ENCODE data around the gene CYP11A1.

Gene CYP11A1

GRCh38 chr15:74343127-74343796, 24.2 kb downstream of the CYP11A1 start:
- ChIA-PET CTCF (no interaction called here), POLR2A (ENCODE audit: low non-redundant PET) (no interaction called here)
- TF ChIP-seq, protein P1, sequence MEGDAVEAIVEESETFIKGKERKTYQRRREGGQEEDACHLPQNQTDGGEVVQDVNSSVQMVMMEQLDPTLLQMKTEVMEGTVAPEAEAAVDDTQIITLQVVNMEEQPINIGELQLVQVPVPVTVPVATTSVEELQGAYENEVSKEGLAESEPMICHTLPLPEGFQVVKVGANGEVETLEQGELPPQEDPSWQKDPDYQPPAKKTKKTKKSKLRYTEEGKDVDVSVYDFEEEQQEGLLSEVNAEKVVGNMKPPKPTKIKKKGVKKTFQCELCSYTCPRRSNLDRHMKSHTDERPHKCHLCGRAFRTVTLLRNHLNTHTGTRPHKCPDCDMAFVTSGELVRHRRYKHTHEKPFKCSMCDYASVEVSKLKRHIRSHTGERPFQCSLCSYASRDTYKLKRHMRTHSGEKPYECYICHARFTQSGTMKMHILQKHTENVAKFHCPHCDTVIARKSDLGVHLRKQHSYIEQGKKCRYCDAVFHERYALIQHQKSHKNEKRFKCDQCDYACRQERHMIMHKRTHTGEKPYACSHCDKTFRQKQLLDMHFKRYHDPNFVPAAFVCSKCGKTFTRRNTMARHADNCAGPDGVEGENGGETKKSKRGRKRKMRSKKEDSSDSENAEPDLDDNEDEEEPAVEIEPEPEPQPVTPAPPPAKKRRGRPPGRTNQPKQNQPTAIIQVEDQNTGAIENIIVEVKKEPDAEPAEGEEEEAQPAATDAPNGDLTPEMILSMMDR (conservative IDR thresholded peaks at IDR 0.05; ENCODE audit: low read depth) = no peak

DNA sequence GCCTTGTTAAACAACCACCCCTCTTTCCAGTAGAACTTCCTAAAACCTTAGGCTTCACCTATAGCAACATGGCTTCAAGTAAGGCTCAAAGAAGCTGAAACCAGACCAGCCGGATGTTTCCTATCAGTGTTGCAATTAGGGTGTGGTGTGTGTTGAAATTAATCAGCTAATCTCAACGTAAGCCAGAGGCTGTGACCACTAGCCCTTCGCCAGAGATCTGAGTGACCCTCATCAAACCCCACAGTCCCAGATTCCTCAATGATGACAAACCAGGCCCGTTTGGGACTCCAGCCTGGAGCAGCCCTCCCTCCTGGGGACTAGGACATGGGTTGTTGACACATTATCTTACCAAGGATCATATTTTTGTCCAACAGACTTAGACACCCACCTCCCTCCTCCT, 27.3 kb downstream of the CYP11A1 start:
- TF ChIP-seq, protein P1 (conservative IDR thresholded peaks at IDR 0.05; ENCODE audit: low read depth) = no peak
- peak; percentile 55 for DNase-seq (ENCODE audit: low spot score)
- POLR2A ChIA-PET (ENCODE audit: low non-redundant PET) = no interaction called here
- no peak overlapping the region for H3K27ac ChIP-seq
- CTCF ChIA-PET = interaction anchor here (0.5 to 1.7 kb wide), 4 partner anchors 18 to 138 kb away, joined by 3 to 4 read pairs (median 3); no protein-coding TSS in a partner anchor

More at GRCh38 chr15:74343127-74343796, 24.2 kb downstream of the CYP11A1 start:
- DNase-seq (ENCODE audit: low spot score) = no peak
- H3K27ac ChIP-seq = no peak overlapping the region

DNA sequence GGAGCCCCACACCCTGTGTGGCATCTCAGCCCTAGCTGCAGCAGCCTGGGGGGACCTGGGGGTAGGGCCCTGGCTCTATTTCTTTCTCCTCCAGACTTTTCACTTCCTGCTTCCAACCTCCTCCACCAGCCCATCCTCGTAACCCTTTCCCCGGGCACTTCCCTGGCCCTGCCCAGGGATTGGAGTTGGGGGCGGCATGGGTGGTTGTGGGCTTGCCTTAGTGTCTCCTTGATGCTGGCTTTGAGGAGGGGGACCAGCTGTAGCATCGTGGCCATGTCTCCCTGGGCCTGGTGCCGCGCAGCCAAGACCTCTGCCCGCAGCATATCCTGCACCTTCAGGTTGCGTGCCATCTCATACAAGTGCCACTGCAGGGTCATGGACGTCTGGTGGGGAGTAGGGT, 28.1 kb downstream of the CYP11A1 start:
- H3K27ac ChIP-seq = no peak overlapping the region
- ChIA-PET CTCF (interaction anchor here (0.8 to 1.0 kb wide), 2 partner anchors 31 to 365 kb away, joined by 3 to 4 read pairs; no protein-coding TSS in a partner anchor), POLR2A (ENCODE audit: low non-redundant PET) (no interaction called here)
- TF ChIP-seq, protein P1 (conservative IDR thresholded peaks at IDR 0.05; ENCODE audit: low read depth) = no peak
- DNase-seq (ENCODE audit: low spot score) = no peak

DNA sequence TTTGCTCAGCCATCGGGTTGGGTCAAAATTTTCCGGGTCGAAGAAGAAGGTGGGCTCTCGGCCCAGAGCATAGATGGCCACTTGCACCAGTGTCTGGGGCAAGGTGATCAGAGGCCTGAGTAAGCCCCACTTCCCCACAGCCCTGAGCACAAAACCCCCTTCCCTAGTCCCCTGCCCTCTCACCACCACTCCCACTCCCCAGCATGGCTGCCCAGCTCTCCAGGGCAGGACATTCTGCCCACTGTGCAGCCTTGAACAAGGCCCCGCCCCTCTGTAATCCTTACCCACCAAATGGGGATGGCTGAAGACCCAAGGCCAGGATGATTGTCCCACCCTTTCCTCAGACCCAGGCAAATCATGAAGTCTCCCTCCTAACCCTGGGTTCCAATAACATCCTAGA, 28.8 kb downstream of the CYP11A1 start:
- ChIA-PET POLR2A (ENCODE audit: low non-redundant PET) (no interaction called here), CTCF (interaction anchor here (0.8 kb wide), 1 partner anchor 364 kb away, joined by 4 read pairs; no protein-coding TSS in a partner anchor)
- DNase-seq (ENCODE audit: low spot score) = no peak
- no peak overlapping the region for H3K27ac ChIP-seq
- TF ChIP-seq, protein P1 (conservative IDR thresholded peaks at IDR 0.05; ENCODE audit: low read depth) = no peak

DNA sequence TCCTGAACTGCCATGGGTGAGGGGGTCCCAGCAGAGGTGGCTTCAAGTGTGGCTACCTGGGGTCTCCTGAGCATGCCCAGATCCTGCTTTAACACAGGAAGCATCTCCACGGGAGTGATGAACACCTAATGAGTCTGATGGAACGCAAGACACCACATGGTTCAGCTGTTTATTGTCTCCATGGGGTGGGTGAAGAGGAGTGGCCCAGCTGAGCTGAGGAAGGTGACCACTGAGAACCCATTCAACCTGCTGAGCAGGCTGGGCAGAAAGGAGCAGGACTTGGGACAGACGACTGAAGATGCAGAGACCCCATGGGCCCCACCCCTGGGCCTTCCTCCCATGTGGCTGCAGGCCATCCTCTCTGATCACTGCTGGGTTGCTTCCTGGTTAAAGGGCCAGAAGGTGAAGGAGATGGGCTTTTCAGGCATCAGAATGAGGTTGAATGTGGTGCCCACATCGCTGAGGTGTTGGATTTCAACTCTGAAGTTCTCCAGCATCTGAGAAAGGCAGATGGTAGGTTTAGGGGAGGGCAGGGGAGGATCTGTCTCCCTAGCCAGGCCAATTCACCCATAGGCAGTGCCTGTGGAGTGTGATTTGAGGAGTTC, 29.7 kb downstream of the CYP11A1 start:
- CTCF ChIA-PET = no interaction called here
- POLR2A ChIA-PET (ENCODE audit: low non-redundant PET) = no interaction called here
- H3K27ac ChIP-seq = no peak overlapping the region
- DNase-seq (ENCODE audit: low spot score) = no peak
- TF ChIP-seq, protein P1 (conservative IDR thresholded peaks at IDR 0.05; ENCODE audit: low read depth) = no peak

DNA sequence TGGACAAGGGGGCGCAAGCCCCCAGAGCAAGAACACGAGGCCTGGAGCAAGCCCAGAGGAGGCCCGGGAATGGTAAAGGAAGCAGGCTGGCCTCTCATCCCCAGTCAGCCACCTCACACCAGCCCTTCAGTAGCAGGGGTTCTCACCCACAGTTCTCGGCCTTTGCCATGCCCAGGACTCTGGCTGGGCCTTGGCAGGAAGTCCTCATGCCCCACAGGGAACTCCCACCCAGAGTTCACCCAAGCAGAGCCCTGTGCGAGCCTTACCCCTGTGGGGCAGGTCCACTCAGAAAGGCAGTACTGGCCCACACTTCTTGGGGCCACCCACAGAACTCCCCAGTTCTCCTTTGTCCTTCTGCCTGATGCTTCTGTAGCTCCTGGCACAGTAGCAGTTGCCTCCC, 30.3 kb downstream of the CYP11A1 start:
- H3K27ac ChIP-seq = no peak overlapping the region
- CTCF ChIA-PET = no interaction called here

More for the DNA sequence above, 30.3 kb downstream of the CYP11A1 start:
- no peak for DNase-seq (ENCODE audit: low spot score)
- TF ChIP-seq, protein P1 (conservative IDR thresholded peaks at IDR 0.05; ENCODE audit: low read depth) = no peak
- POLR2A ChIA-PET (ENCODE audit: low non-redundant PET) = no interaction called here

Measured in RWPE1 (cell line).